Measurements from ENCODE around the gene GKN1. TPM values are rescaled to one million over a fixed set of nuclear protein-coding genes. Genes with fewer than 3 reads are reported as not detected.

GKN1 gene
- total RNA-seq, 1 donor from 2014 or later = not detected

DNA sequence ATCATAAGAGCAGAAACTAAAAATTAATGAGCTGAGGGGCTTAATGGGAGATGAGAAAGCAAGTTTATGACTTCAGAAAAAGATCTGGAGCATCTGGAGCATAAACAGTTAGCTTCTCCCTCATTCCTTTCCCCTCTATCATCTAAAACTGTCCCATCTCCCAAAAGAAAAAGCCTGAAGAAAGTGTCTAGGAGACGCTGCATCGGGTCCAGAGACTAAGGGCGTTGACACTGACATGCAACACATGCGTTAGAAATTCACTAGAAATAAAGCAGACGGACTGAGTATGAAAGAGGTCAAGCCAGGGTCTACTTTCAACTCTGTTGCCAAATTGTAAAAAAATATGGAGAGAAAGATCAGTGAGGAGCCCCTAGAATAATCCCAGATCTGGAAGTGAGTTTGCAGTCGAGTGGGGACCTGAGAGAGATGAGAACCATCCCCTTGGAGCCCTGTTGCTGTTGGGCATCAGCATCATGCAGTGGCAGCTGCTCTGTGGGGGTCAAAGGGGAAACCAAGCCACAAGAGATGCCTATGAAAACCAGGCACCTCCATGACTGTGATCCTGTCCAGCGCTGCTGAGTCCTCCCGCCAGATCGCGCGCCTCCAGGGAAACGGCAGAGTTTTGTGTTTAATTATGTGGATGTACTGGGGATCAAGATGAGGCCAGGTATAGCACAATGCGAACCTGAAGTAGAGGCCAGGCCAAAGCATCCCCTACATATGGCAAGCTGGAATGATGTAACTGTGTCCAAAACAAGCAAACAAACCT lies 52.4 kb downstream of the GKN1 start:
- Histone ChIP-seq H3K4me3 (no peak overlapping the region), H3K27ac (replicated peaks) (no peak overlapping the region), H3K9me3 (replicated peaks) (peaks cover 8% of the 10 kb centered on the region), H3K36me3 (no peaks in the 10 kb centered on the region), H3K4me1 (no peaks in the 10 kb centered on the region), H3K27me3 (ENCODE audit: low read depth) (no peaks in the 10 kb centered on the region)
- intact Hi-C loops (cut with micrococcal nuclease) = loop anchor here (5.0 kb wide), 1 partner anchor 280 kb away; no protein-coding TSS in a partner anchor
- no peak for DNase-seq
- TF ChIP-seq, protein P1, sequence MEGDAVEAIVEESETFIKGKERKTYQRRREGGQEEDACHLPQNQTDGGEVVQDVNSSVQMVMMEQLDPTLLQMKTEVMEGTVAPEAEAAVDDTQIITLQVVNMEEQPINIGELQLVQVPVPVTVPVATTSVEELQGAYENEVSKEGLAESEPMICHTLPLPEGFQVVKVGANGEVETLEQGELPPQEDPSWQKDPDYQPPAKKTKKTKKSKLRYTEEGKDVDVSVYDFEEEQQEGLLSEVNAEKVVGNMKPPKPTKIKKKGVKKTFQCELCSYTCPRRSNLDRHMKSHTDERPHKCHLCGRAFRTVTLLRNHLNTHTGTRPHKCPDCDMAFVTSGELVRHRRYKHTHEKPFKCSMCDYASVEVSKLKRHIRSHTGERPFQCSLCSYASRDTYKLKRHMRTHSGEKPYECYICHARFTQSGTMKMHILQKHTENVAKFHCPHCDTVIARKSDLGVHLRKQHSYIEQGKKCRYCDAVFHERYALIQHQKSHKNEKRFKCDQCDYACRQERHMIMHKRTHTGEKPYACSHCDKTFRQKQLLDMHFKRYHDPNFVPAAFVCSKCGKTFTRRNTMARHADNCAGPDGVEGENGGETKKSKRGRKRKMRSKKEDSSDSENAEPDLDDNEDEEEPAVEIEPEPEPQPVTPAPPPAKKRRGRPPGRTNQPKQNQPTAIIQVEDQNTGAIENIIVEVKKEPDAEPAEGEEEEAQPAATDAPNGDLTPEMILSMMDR (IDR thresholded peaks at IDR 0.05; ENCODE audit: borderline replicate concordance) = no peak

Other genes with a start within 250 kb of the GKN1 start
- 5.3 TPM for gene ARHGAP25, start 239.8 kb upstream of the GKN1 start, total RNA-seq
- 0.19 TPM for gene BMP10, start 103.2 kb upstream of the GKN1 start, total RNA-seq
- not detected for gene GKN2, start 21.7 kb upstream of the GKN1 start, total RNA-seq
- 23.3 TPM for gene ANTXR1, start 38.5 kb downstream of the GKN1 start, total RNA-seq

Data from left ventricle myocardium inferior (tissue), 1 donor.